HG02885 (cell line): ENCODE measurements around the gene OR10H4.
"Not testable (repeated sequence)": the region's sequence is repeated elsewhere in the genome, so short reads cannot be mapped to it uniquely, and the experiment has no call there.

Source experiments
- ATAC-seq: cut with Tn5 transposase; IDR thresholded peaks from one replicate; pipeline ENCODE4 v1.9.1; 2021; ENCODE audit warnings: mild to moderate bottlenecking; ENCODE audit not compliant: unreplicated experiment, poor library complexity

The OR10H4 gene

DNA sequence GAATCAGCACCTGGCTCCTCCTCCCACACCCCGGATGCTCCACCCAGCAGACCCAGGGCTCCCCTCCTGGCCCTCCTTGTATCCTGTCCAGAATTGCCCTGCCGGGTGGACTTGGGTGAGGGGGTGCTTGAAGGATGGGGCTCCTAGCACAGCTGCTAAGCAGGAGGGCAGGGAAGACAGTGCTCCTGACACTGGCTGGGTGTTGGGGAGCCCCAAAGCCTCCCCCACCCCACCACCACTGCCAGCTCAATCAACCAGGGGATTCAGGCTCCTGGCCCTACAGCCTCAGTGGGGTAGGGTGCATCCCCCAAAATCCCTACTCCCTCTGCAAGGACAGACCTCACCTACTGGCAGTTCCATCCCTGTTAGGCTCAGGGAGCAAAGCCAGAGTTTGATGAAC, 11.9 kb upstream of the OR10H4 start:
- ATAC-seq = no peak

DNA sequence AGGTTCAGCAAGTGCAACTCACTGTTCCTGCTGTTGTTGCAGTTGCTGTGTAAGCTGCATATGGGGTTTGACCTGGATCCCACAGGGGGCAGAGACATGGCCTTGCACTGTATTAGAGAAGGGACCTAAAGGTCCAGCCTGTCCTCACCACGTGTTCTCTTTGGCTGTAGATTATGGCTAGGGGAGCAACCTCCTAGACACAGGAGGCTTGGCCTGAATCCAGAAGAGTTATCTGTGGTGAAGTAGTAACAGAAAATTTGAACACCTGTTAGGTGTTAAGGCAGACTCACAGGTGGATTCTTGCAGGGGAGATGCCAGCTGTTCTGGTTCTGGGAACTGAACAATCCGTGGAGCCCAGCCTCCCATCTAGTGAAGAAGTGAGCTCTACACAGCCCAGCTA, 11.0 kb upstream of the OR10H4 start:
- ATAC-seq = no peak

DNA sequence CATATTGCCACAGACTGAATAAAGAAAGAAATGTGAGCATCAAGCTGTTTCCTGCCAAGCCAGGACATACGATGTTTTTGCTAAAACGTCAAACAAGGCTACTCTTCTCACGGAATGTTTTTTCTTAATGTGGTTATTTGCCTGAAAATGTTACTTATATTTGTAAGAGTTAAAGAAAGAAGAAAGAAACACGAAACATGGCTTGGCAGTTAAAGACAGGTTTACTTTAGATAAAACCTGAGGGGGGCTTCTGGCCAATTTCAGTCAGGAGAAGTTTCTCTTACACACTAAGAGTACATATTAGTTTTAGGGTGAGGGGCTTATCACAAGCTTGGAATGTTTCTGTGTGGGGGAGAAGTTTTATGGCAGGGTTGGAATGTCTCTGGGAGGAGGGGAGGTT, 4.4 kb upstream of the OR10H4 start:
- no peak for ATAC-seq

DNA sequence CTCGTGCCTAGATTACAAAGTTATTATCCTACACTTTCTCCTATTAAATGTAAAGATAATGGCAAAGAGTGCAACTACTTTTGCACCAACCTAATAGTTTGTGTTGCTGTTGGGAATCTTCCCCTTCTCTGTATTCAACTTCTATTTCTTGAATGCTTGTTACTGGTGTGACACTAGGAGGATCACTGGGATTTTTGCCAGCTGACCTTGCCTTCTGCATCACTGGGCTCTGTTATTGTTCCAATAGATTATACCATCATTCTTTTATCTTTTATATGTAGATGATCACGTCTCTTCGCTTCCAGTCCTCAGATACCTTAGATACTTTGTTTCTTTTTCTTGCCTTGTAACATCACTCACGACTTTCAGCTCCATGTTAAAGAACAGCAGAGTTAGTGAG, 3.5 kb upstream of the OR10H4 start:
- ATAC-seq = no peak

DNA sequence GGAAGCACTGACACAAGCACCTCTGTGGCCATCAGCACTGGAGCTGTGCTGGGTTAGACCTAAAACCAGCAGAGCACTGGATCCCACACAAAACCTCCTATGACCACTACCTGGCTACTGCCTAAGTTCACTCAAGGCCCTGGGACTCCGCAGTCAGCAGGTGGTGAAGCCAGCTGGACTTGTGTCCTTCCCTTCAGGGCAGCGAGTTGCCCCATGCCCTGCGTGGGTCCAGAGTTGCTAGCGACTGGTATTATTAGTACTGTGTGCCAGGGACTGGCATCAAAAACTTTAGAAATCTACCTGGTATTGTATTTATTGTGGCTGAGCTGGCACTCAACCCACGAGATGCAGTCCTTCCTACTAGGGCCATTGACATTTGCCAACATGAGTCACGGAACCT, 6.0 kb downstream of the OR10H4 start:
- ATAC-seq = no peak

DNA sequence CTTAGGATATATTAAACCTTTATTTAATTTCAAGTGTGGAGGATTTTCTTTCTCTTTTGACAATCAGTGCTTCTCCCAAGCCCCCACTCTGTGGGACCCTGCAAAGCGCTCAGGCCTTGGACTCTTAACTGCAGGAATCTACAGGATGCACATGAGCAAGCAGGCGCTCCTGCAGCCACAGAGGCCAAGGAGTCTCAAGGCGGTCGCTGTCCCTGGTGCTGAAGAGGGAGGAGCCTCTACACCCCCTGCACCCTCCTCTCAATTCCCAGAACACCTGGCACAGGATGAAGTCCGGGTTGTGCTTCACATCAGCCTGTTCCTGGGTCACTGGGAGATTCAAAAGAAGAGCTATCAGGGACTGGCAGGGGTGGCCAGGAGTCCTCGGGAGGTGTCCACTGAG, 13.5 kb downstream of the OR10H4 start:
- ATAC-seq = no peak

DNA sequence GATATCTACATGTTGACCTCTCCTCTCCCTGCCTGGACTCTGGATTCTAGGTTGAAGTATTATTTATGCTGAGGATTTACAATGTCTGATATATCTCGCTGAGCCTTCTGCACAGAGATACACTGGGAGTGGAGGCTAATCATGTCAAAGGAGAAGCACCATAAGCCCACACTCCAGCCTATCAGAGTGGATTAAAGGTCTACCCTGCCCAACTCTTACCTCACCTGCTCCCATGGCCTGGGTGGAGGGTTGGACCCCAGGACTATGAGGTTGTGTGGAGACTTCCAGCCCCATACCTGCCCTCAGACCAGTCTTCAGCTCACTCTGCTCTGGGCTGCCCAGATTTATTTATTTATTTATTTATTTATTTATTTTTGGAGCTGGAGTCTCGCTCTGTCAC, 15.4 kb downstream of the OR10H4 start:
- ATAC-seq = no peak

DNA sequence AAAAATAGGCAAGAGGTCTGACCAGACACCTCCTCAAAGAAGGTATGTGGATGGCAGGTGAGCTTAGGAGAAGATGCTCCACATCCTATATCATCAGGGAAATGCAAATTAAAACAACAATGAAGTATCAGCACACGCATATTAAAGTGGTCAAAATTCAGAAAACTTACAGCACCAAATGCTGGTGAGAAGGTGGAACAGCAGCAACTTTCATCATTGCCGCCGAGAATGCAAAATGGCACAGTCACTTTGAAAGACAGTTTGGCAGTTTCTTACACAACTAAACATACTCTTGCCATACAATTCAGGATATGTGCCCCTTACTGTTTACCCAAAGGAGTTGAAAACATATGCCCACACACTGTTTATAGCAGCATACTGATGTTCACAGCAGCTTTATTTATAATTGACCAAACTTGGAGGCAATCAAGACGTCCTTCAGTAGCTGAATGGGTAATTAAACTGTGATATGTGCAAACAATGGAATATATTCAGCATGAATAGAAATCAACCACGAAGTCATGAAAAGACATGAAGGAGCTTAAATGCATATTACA, 22.5 kb downstream of the OR10H4 start:
- ATAC-seq = no peak

DNA sequence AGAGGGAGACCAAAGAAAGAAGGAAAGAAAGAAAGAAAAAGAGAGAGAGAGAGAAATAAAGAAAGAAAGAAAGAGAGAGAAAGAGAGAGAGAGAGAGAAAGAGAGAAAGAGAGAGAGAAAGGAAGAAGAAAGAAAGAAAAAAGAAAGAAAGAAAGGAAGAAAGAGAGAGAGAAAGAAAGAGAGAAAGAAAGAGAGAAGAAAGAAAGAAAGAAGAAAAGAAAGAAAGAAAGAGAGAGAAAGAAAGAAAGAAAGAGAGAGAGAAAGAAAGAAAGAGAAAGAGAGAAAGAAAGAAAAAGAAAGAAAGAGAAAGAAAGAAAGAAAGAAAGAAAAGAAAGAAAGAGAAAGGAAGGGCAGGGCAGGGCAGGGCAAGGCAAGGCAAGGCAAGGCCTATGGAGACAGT, 23.2 kb downstream of the OR10H4 start:
- not testable (repeated sequence) for ATAC-seq

DNA sequence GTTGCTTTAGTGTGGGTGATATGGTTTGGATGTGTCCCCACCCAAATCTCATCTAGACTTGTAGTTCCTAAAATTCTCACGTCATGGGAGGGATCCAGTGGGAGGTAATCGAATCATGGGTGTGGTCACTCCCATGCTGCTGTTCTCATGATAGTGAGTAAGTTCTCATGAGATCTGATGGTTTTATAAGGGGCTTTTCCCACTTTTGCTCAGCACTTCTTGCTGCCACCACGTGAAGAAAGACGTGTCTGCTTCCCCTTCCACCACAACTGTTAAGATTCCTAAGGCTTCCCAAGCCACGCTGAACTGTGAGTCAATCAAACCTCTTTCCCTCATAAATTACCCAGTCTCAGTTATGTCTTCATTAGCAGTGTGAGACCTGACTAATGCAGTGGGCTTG, 26.0 kb downstream of the OR10H4 start:
- no peak for ATAC-seq

DNA sequence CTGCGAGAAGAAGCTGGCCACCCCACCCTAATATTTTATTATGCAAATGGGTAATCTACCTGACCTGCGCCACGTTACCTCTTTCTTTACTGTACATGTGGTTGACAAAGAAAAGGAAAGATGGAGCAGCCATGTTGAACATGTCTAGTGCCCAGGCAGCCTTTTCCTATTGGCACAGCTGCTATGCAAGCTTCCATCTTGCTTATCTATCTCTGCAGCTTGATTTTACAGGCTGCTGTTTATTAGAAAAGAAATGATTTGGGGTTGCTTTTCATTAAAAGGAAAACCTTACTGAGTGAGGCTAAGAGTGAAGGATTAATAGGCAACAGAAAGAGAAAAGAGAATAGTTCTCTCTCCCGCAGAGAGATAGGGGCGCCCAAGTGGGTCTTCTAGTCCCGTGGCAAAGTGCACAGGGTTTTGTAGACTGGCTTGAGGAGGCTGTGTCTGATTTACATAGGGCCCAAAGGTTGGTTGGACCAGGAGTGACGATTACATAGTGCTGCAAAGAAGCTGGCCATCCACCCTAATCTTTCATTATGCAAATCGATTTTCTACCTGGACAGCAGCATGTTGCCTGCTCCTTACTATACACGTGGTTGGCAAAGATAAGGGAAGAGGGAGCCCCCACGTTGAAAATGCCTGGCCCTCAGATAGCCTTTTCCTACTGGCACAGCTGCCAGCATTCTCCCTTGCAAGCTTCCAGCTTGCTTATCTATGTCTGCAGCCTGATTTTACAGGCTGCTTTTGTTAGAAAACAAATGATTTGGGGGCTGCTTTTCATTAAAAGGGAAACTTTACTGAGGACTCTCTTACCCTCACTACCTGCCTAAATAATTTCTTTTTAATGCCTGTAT, 28.3 kb downstream of the OR10H4 start:
- ATAC-seq = no peak

DNA sequence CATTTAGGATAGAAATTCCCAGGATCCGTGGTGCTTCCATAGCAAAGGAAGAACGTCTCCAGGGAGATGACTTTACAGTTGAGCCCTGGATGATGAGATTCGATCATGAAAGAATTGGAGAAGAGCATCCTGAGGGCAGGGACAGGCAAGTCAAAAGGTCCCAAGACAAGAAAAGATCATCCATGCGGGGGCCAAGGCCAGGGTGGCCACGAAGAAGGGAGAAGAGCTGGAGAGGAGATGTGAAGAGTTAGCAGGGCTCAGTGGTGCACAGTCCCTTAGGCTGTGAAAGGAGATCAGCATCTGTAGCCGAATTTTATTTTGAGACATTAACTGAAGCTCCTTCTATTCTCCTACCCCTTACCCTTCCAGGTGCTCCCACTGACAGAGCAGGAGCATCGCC, 28.9 kb downstream of the OR10H4 start:
- no peak for ATAC-seq

DNA sequence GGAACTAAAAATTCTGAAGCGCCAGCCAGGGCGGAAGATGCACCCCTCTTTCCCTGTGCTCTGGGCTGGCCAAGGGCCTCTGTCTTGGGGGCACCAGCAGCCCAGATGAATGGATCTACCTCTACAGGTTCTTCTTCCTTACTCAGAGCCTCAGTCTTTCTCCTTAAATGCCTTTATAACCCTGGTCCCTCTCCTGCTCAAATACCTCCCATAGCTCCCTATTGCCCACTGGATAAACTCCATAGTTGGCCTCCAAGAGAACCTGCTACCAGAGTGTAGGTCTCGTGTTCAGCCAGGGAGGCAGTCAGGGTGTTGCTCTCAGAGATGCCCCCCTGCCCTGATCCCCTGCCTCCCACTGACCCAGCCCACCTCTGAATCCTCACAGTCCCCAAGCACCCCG, 30.5 kb downstream of the OR10H4 start:
- ATAC-seq = no peak

DNA sequence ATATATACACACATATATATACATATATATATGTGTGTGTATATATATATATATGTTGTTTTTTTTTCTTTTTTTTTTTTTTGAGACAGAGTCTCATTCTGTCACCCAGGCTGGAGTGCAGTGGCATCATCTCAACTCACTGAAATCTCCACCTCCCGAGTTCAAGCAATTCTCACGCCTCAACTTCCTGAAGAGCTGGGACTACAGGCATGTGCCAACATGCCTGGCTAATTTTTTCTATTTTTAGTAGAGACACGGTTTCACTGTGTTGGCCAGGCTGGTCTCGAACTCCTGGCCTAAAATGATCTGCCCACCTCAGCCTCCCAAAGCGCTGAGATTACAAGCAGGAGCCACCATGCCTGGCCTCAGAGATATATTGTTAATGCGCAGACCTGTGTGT, 37.0 kb downstream of the OR10H4 start:
- ATAC-seq = not testable (repeated sequence)

DNA sequence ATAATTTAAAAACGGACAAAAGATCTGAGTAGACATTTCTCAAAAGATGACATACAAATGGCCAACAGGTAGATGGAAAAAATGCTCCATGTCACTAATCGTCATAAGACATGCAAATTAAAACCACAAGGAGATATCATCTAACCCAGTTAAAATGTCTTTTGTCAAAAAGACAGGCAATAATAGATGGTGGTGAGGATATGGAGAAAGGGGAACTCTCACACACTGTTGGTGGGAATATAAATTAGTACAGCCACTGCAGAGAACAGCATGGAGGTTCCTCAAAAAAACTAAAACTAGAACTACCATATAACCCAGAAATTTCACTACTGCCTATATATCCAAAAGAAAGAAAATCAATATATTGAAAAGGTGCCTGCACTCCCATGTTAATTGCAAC, 37.9 kb downstream of the OR10H4 start:
- no peak for ATAC-seq

DNA sequence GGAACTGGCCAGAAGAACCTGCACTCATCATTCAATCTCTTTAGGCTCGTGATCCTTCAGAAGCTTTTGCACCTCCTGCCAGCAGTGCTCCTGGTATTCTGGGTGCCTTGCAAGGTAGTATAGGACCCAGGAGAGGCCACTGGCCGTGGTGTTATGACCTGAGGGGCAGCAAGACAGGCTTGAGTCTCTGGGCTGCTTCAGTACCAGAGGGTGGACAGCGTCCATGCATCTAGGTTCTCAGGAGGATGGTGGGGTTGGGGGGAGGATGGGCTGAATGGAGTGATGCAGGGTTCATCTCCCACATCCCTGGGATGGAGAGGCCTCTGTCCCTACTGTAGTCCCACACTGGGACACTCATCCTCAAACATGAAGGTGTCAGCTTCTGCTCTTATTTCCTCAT, 41.1 kb downstream of the OR10H4 start:
- ATAC-seq = no peak

DNA sequence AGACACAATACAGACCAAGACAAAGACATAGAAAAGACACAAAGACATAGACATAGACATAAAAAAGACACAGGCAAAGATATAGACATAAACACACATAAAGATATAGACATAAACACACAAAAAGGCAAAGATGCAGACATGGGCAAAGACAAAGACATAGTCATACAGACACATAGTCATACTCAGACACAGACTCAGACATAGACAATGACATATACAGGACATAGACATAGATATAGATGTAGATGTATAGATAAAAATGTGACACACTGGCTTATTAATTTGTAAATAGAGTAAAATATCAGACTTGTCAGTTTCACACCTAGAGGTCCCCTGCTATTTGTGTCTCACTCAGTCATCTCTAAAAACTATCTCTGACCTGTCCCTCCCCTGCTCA, 42.8 kb downstream of the OR10H4 start:
- no peak for ATAC-seq

DNA sequence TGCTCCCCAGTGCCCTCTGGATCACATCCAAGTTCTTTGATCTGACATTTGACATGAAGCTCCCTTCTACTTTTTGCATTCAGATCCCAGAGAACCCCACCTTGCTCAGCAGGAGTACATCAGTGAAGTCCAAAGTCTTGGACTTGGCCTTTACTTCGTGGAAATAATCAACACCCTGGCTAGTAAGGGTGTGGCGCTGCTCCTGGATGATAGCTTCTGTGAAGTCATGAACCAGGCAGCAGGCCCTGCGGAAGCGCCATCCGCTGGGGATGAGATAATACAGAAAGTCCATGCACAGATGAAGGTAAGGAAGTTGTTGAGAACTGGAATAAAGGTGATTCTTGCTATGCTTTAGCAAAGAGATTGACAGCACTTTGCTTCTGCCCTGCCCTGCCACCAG, 43.2 kb downstream of the OR10H4 start:
- no peak for ATAC-seq

DNA sequence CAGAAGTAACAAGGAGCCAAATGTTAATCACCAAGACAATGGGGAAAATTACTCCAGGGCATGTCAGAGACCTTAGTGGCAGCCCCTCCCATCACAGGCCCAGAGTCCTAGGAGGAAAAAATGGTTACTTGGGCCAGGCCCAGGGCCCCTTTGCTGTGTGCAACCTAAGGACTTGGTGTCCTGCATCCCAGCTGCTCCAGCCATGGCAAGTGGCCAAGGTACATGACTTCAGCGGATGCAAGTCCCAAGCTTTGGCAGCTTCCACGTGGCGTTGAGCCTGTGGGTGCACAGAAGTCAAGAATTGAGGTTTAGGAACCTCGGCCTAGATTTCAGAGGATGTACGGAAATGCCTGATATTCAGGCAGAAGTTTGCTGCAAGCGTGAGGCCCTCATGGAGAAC, 46.7 kb downstream of the OR10H4 start:
- ATAC-seq = no peak

DNA sequence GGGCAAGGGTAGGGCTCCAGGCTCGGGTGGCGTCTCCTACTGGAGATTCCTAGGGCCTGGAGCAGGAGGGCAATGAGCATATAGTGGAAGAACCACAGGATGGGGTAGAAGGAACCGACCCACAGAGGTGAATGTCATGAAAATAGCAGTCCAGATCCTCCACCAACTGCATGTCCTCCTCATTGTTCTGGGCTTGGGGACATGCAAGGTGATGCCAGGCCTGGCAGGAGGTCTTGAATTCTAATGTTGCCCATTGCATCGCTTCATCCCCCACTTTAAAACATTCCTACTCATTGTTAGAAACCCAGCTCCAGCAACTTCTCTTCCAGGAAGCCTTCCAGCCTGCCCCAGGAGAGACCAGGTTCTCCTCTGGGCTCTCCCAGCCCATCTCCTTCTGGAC, 49.4 kb downstream of the OR10H4 start:
- ATAC-seq = no peak
